ENCODE measurements around the gene RSRC1. TPM values are rescaled to one million over a fixed set of nuclear protein-coding genes. Genes with fewer than 3 reads are reported as not detected.

The RSRC1 gene
- total RNA-seq, 2 experiments from 2014 or later, result 76.3 to 78.1 TPM

GRCh38 chr3:158210067-158210466 is 100.2 kb downstream of the RSRC1 start:
- Histone ChIP-seq H3K36me3 (ENCODE audit: insufficient read depth, low read length) (0 out of 2 replicates have a peak, but pooled peaks cover 4% of the 10 kb centered on the region), H3K9me3 (ENCODE audit: low read length) (no peaks in the 10 kb centered on the region), H3K79me2 (ENCODE audit: insufficient read depth, low read depth, low read length) (no peaks in the 10 kb centered on the region), H3K4me3 (ENCODE audit: low read depth, low read length, poor library complexity, severe bottlenecking) (no peak overlapping the region), H2AFZ (ENCODE audit: low read length) (no peak overlapping the region), H4K20me1 (ENCODE audit: insufficient read depth, low read length) (no peaks in the 10 kb centered on the region), H3K4me2 (ENCODE audit: low read length) (no peak overlapping the region), H3K4me1 (ENCODE audit: insufficient read depth, low read length, poor library complexity, severe bottlenecking) (no peaks in the 10 kb centered on the region), H3K27ac (ENCODE audit: low read depth, low read length, poor library complexity, severe bottlenecking) (no peak overlapping the region), H3K9me2 (ENCODE audit: insufficient read depth, low read length) (no peaks in the 10 kb centered on the region)
- no peak for DNase-seq (ENCODE audit: low spot score)
- ChIA-PET CTCF (ENCODE audit: unreplicated experiment) (no interaction called here), POLR2A (interaction anchor here (0.6 to 1.1 kb wide), 3 partner anchors 36 to 61 kb away, joined by 3 to 5 read pairs (median 3); no protein-coding TSS in a partner anchor)
- BruUV-seq (replicated peaks), result no TSS peak
- intact Hi-C loops (cut with micrococcal nuclease; ENCODE audit: unreplicated experiment), result no loop called here
- TF ChIP-seq CTCF (conservative IDR thresholded peaks at IDR 0.05; ENCODE audit: low read length) (no peak), EZH2phosphoT487 (IDR thresholded peaks at IDR 0.05; ENCODE audit: borderline replicate concordance, low read depth, low read length) (no peak)

- no peaks in the 10 kb centered on the region for H4K20me1 ChIP-seq (ENCODE audit: insufficient read depth, low read length)
- no peak for DNase-seq (ENCODE audit: low spot score)
- H3K36me3 ChIP-seq (ENCODE audit: insufficient read depth, low read length), result 0 out of 2 replicates have a peak, but pooled peaks cover 4% of the 10 kb centered on the region
- no peak overlapping the region for H3K27ac ChIP-seq (ENCODE audit: low read depth, low read length, poor library complexity, severe bottlenecking)
- H2AFZ ChIP-seq (ENCODE audit: low read length), result no peak overlapping the region
- no peak overlapping the region for H3K4me3 ChIP-seq (ENCODE audit: low read depth, low read length, poor library complexity, severe bottlenecking)
- no peaks in the 10 kb centered on the region for H3K9me3 ChIP-seq (ENCODE audit: low read length)
- no peak for TF ChIP-seq EZH2phosphoT487 (IDR thresholded peaks at IDR 0.05; ENCODE audit: borderline replicate concordance, low read depth, low read length)
- no peak for TF ChIP-seq CTCF (conservative IDR thresholded peaks at IDR 0.05; ENCODE audit: low read length)
- ChIA-PET CTCF (ENCODE audit: unreplicated experiment) (no interaction called here), POLR2A (interaction anchor here (0.5 kb wide), 1 partner anchor 104 kb away, joined by 3 read pairs; the partner anchor contains the start of gene RSRC1)
- intact Hi-C loops (cut with micrococcal nuclease; ENCODE audit: unreplicated experiment), result no loop called here
- H3K4me1 ChIP-seq (ENCODE audit: insufficient read depth, low read length, poor library complexity, severe bottlenecking), result no peaks in the 10 kb centered on the region
- no peak overlapping the region for H3K4me2 ChIP-seq (ENCODE audit: low read length)
- no peaks in the 10 kb centered on the region for H3K9me2 ChIP-seq (ENCODE audit: insufficient read depth, low read length)
- no peaks in the 10 kb centered on the region for H3K79me2 ChIP-seq (ENCODE audit: insufficient read depth, low read depth, low read length)
- BruUV-seq (replicated peaks), result no TSS peak
Observed at GRCh38 chr3:158213461-158213860, 103.6 kb downstream of the RSRC1 start.

GRCh38 chr3:158217992-158218391 is 108.1 kb downstream of the RSRC1 start:
- BruUV-seq (replicated peaks), result no TSS peak
- H3K36me3 ChIP-seq (ENCODE audit: insufficient read depth, low read length), result no peaks in the 10 kb centered on the region
- intact Hi-C loops (cut with micrococcal nuclease; ENCODE audit: unreplicated experiment), result no loop called here
- DNase-seq (ENCODE audit: low spot score), result no peak
- H3K9me2 ChIP-seq (ENCODE audit: insufficient read depth, low read length), result no peaks in the 10 kb centered on the region
- no peak overlapping the region for H3K4me3 ChIP-seq (ENCODE audit: low read depth, low read length, poor library complexity, severe bottlenecking)
- no peaks in the 10 kb centered on the region for H3K4me1 ChIP-seq (ENCODE audit: insufficient read depth, low read length, poor library complexity, severe bottlenecking)
- H3K79me2 ChIP-seq (ENCODE audit: insufficient read depth, low read depth, low read length), result no peaks in the 10 kb centered on the region
- H3K9me3 ChIP-seq (ENCODE audit: low read length), result no peaks in the 10 kb centered on the region
- no peaks in the 10 kb centered on the region for H4K20me1 ChIP-seq (ENCODE audit: insufficient read depth, low read length)
- H3K27ac ChIP-seq (ENCODE audit: low read depth, low read length, poor library complexity, severe bottlenecking), result no peak overlapping the region
- no peak overlapping the region for H3K4me2 ChIP-seq (ENCODE audit: low read length)
- H2AFZ ChIP-seq (ENCODE audit: low read length), result no peak overlapping the region
- ChIA-PET CTCF (ENCODE audit: unreplicated experiment) (no interaction called here), POLR2A (no interaction called here)
- TF ChIP-seq EZH2phosphoT487 (IDR thresholded peaks at IDR 0.05; ENCODE audit: borderline replicate concordance, low read depth, low read length) (no peak), CTCF (conservative IDR thresholded peaks at IDR 0.05; ENCODE audit: low read length) (no peak)
